Kidney glomerular epithelial cell (primary cell): ENCODE results near the gene SETBP1.
A peak's percentile ranks its signal among the peaks of the same experiment; 100 is the strongest.

Experiments used
- DNase-seq: peaks from one replicate; lab custom pipeline; 2025; lab: John Stamatoyannopoulos, UW

SETBP1 gene

DNA sequence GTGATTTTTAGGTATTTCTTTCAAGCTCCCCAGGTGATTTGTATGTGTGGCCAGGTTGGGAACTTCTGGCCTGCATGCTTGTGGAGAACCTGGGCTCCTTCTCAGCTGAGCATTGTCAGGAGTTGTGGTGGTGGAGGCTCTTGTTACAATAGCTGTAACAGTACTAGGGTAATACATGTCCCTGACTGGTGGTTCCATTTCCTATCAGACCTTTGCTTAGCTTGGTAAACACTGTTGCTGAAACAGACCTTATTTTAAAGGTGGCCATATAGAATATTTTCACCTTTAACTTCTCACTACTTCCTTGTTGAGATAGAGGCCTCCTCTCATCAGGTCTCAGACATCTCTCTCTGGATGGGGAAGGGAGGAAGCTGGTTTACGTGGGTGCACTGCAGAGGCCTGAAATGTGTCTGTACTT lies 79.2 kb downstream of the SETBP1 start:
- no peak for DNase-seq

DNA sequence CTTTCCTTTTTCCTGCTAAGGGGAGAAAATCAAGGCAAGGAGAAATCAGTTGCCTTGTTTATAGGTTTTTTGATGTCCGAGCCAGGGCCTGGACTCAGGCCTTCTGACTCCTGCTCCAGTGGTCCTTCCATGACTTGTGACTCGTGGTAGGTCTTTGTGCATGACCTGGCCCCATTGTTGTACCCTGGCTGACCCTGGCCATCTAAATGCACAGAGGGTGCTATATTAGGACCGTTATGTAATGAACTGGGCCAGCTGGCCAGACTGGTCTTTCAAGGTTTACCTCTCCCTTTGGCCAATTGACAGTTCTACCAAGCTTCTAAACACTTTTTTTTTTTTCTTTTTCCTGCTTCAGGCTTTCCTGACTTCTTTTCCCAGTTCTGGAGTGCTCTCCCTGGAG lies 81.1 kb downstream of the SETBP1 start:
- no peak for DNase-seq

DNA sequence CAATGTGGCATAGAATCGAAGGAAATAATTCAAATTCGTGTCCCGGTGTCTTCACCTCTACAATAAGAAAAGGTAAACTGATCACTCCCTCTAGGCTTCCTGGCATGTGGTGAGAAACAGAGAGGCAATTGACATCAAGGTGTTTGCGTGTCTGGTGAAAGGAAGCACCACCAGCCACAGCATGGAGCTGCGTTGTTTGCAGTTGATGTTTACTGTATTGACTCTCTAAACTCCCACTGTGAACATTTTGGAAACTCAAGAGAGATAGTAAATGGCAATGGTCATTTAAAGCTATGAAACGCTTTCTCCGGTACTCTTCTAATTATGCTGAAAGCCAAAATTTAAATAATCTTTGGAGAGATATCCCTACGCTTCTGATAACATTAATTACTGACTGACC lies 82.6 kb downstream of the SETBP1 start:
- DNase-seq = no peak

DNA sequence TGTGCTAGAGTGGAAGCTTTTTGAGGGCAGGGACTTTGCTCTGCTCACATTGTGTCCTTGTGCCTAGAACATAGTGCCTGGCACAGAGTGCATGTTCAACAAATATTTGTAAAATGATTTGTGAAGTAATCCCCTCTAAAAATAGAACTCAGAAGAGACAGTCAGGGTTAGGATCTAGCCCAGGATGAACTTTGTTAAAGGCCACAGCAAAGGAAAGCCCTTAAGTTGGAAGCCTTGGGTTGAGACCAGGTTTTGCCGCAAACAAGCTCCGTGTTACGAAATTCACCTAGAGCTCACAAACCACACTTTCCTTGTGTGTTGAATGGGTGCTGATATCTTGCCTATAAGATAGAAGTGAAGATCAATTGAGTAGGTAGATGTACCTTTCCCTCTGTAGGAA lies 84.2 kb downstream of the SETBP1 start:
- DNase-seq = no peak

DNA sequence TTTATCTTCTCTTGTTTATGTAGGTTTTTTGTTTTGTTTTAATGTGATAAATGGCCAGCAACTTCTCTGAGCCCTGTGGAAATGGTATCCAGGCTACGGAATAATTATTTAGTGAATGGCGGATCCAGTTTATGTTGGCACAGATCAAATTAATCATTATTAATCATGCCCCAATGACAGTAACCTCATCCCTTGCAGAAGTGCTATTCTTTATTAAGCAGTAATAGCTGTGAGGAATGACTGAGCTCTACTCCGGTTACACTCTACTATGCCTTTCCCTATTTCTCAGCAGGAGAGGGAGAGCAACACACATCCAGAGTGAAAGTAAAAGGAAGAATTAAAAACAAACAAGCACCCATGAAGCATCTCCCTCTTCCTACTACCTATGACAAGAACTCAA lies 84.8 kb downstream of the SETBP1 start:
- DNase-seq = no peak

DNA sequence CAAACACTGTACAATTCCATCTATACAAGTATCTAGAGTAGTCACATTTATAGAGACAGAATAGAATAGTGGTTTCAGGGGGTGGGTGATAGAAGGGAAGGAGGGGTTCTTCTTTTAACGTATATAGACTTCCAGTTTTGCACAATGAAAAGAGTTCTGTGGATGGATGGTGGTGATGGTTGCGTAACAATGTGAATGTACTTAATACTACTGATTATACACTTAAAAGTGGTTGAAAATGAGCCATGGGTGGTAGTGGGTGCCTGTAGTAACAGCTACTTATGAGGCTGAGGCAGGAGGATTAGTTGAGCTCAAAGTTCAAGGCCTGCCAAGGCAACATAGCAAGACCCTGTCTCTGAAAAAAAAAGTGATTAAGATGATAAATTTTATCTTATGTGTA lies 85.8 kb downstream of the SETBP1 start:
- DNase-seq = no peak

DNA sequence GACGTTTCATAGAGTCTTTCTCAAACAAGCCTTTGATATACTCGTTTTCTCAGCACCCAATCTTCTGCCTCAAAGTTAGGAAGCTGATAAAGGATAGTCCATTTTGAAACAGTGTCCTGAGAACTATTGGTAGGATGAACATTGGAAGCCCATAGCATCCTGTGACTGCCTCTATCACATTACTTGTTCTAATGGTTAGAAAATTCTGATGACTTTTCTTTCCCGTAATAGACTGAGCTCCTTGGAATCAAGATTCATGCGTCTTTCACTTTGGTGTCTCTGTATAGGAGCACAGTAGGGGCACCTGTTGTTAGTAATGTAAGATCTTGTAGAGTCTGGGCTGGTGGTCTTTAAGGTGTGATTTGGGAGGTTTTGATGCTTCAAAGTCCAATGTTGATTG lies 87.1 kb downstream of the SETBP1 start:
- DNase-seq = no peak

DNA sequence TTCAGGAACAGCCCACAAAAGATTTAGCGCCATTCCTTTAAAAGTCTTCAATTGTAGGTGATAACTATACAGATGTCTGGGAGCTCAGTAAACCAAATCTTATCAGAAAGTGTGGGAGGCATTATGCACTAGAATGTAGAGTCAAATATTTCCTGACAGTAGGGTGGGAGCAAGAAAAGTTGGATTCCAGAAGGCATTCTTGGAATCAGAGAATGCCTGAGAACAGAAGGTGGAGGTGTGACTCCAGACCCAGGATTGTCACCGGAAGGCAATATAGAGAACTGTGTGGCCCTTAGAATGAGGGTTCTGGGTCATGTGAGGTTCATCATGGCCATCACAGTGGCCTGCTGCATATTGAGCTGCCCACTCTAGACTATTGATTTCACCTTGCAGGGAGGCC lies 90.0 kb downstream of the SETBP1 start:
- no peak for DNase-seq

DNA sequence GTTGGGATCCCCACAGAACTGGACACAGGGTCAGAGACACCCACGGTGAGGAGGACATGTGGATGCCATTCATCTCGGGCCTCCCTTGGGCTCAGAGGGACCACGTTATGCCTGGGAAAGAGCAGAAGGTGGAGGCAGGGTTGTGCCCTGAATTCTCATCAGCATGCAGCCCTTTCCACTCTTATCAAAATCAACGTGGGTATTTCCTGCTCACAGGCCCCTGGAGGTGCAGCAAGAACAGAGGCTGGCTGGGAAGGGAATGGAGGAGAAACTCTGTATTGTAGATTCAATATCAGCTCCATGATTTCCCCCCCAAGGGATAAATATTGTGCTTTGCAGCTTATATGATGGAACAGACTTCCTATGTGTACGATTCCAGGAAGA lies 90.9 kb downstream of the SETBP1 start:
- DNase-seq = no peak

DNA sequence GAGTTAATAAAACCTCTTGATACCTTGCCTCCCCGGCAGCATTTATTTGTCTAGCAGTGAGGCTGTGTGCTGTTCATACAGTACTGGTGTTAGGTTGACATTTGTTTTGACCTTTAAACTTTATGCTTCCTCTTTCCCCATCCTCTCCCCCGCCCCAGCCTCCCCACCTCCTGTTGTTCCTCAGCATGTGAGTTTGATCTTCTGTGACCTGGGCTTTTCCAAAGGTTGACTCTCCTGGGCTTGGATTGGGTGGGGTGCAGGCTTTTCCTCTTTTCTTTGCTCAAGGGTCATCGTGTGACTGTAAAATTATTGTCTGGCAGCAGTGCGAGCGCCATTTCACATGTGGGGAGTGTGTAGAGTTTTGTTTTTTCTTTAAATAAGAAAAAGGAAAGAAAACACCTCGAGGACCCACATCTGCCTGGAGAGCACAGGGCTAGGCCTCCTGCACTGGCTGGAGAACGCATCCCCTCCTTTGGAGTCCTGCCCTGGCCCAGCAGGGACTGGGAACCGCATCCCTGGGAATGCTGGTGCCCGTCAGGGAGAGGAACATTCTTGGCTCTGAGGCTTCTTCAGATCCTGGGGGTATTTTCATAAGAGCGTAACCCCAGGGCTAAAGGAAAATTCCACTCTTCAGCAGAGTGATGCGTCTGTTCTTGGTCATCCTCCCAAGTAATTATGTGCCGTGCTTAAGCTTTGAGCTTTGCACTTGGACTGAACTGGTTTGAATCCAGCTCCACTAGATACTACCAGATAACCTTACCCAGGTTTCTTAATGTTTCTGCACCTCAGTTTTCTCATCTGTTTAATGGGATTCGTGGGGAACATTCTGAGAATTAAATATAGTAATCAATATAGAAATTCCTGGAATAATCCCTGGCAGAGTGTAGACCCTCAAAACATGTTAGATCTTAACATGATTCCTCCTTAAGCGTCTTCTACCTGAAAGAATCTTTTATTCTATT lies 91.5 kb downstream of the SETBP1 start:
- DNase-seq = no peak

DNA sequence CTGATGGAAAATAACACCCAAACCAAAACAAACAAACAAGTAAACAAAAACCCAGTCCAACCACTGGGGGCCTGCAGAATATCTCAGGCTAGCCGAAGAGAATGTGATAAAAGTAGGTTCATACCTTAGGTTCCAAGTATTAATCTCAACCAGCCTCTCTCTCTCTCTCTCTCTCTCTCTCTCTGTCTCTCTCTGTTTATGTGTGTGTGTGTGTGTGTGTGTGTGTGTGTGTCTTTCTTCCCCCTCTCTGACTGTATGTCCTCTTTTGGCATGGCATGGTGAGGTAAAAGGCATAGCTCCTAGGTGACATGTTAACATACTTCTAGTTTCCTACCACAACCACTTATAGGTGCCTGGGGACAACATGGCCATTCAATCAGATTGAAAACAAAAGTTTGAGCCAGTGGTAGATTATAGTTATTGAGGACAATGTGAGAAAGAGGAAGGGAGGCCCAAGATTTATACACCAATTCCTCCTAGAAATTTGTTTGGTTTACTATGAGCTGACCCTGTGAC lies 93.0 kb downstream of the SETBP1 start:
- no peak for DNase-seq

DNA sequence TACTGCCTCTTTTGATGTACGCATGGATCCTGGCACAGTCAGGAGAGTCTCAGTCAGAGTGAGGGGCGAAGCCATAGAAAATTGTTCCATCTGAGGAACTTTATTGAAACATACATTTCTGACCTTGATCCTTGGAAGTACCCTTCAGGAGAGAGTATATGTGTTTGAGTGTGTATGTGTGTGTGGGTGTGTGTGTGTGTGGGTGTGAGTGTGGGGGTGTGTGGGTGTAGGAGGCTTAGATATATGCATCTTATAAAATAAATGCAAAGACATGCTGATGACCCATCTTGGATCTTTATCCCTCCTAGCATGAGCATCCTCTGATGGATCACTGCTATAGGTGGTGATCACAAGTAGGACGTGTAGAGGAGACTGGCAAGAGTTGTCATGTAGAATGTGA lies 93.5 kb downstream of the SETBP1 start:
- DNase-seq = no peak

DNA sequence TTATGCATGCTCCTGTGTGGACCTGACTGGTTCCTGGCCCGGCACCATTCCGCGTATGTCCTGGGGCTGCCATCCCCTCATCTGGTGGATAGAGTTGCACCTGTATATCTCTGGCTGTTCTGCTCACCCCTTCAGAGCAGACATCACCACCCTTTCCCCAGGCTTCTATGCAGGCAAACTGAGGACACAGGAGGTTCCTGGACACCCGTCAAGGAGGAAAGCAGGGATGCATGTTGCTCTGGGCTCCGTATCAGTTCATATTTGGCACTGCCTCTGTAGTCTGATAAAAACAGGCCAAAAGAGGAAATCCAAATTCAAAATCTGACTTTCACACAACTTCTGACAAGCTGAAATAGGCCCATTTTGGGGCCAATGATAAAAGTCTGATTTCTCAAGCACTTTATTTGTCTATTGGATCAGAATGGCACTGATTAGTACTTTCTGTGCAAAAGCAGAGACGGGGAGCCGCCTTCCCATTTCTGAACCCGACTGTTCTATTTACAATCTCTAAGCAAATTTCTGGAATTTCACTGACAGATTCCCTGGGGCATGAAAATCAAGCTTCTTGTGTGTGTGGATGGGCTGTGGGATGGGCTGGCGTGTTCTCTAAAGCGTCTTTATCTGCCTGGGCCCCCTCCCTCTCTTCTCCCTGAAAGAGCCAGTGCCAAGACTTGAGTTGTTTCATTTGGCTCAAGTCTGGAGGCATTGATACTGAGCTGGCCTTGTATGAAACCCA lies 96.9 kb downstream of the SETBP1 start:
- DNase-seq = no peak

DNA sequence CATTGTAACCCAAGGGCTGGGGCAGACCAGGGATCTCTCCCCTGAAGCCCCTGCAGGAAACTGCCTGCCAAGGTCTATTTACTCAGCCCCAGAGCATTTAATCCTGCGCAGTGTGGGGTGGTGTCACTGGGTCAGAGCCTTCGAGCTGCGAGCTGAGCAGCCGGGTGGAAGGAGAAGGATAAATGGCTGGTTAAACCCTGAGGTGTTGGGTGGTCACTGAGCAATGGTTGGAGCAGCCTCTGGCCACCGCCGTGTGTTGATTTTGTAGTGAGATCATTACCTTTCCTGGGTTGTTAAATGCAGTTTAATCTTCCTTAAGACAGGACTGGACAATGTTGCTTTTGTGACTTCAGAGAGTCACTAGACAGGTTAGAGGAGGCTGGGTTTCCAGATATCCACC lies 98.1 kb downstream of the SETBP1 start:
- DNase-seq = no peak

DNA sequence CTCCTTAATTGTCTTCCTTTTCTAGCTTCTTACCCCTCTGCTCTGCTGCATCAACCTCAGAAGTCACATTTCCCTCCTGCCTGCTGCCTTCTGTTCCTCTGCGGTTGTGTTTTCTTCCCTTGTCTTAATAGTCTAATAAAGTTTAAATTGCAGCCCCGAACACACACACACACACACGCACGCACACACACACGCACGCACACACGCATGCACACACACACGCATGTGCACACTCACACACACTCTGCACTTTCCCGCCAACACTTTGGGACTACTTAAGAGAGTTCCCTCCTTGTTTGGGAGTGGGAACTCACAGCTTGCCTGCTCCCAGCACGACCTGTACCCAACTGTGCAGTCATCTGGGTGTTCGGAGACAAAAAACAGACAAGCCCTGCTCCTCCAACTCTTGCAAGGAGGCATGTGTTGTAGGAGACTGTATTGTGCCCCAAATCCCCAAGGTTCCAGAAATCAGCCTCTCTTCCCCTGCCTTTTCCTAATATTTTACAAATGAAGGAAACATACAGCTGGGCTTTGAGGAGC lies 99.1 kb downstream of the SETBP1 start:
- no peak for DNase-seq

DNA sequence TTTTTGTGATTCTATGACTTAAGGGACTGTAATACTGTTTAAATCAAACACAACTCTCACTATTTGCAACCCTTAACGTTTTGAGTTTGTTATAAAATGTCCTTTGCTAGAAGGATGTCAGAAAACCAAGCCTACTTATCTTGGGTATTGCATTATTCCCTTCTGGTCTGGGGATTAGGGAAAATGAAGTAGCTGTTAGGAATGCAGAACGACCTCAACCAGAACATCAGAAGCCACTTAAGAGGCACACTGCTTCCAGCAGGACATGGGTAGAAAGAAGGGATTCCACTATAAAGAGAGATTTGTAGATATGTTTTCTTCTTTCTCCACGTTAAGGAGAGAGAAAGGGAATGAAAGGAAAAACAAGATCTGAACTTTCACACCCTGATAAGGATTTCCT lies 101.2 kb downstream of the SETBP1 start:
- no peak for DNase-seq

DNA sequence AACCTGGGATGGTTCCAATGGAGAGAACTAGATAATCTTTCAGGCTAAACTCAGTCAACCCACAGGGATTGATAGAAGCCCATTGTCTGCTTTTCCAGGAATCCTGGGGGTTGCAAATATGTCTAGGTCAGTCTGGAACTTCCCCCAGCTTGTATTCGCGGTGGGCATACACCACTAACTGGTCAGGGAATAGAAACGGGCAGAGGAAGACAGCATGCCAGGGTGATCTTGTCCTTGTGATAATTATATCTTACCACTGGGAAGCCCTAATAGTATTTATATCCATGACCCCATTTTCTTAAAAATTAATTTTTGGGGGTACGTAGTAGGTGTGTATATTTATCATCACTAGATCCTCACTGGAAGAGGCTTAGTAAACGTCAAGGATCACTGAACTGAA lies 101.9 kb downstream of the SETBP1 start:
- no peak for DNase-seq

DNA sequence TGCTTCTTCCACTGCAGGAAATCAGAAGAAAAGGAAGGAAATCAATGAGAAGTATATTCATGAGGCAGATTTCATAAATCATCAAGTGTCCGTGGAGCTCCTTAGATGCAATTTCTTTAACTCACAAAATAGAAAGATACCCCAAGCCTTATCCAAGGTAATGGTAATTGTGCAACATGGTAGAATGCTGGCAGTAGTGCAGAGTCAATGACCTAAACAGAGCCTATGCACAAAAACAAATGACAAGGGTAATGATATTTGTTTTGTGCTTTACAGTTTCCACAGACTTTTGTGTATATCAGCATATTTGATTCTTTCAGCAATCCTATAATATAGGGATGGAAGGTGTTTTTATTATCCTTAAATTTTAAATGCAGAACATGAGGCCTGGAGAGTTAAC lies 102.7 kb downstream of the SETBP1 start:
- DNase-seq = no peak

DNA sequence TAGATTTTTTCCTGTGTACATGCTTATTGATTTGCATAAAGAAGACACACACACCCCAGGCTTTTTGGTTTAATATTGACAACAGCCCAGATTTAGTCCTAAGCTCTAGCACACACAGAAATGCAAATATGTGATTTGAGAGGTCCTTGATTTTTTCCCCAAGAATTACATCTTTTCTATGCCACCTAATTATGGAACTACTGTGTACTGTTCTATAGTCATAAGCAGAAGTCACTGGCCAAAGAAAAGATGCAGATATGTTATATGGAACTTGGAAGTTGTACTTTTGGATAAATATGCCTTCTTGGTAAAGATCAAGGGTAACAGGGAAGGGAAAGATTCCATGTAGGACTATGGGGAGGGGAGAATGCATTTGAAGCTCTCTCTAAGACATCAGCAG lies 105.6 kb downstream of the SETBP1 start:
- DNase-seq = no peak

DNA sequence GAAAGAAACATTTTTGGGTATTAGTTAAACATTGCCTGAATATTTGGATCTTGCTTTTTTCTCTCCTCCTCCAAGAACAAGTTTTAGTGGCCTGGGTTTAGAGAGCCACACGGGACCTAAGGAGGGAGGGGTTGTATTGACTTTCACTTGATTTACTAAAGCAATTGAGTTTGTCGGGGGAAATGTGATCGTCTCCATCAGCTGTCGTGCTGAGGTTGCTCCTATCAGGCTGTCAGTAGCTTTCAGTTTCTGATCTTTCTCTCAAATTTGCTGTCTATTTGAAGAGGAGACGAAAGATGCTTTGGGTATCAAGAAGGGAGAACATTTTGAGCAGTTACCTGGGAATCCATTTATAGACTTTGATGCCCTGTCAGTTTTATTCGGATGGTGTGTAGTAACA lies 106.0 kb downstream of the SETBP1 start:
- DNase-seq = no peak

DNA sequence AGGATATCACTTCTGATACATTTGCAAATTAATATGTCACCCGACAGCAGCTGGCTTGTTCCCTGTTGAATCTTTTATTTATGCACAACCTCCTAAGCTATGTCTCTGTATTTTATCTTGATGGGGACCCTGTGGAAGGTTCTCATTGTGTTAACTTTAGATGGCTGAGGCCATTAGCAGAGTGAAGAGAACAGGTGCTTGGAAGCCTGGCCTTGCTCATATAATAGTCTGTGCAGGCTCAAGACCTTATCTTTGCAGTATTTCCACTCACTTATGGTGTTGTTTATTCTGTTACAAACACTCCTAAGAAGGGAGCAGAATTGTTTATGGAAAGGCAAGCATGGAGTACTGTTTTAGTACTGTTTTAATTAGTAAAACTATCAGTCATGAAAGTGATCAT lies 107.6 kb downstream of the SETBP1 start:
- DNase-seq = no peak

DNA sequence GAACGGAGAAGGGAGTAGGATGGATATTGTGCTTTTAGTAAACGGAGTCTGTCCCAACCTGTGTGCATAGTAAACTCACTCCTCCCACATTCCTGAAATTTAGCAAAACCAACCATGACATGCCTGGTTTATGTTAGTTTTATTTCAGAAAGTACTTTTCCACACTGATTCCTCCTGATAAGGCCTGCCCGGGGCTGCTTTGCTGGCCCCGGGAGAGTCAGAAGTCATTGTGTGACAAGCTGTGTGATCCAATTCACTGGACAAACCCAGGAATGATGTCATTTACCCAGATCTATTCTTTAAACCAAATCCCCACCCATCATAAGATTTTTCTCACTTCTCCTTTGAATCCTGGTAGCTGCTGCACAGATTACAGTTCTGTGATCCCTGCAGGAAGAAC lies 109.0 kb downstream of the SETBP1 start:
- peak; percentile 69 for DNase-seq

DNA sequence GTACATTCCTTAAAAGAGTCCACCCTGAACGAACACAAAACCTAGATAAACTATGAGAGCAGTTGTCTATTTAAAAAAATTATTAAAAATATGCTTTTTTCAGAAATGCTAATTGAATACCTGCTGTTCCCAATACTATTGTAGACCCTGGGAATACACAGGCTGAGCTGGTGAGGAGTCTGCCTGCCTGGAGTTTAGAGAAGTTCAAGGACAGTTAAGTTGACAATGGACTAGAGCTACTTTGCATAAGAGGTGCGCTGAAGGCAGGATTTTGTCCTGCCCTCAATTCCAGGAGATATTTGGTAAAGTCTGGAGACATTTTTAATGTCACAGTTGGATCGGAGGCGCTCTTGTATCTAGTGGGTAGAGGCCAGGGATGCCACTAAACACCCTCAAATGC lies 110.2 kb downstream of the SETBP1 start:
- no peak for DNase-seq
